Measurements from ENCODE around the gene MLH1.
"Not testable (repeated sequence)": the region's sequence is repeated elsewhere in the genome, so short reads cannot be mapped to it uniquely, and the experiment has no call there.

Gene MLH1

DNA sequence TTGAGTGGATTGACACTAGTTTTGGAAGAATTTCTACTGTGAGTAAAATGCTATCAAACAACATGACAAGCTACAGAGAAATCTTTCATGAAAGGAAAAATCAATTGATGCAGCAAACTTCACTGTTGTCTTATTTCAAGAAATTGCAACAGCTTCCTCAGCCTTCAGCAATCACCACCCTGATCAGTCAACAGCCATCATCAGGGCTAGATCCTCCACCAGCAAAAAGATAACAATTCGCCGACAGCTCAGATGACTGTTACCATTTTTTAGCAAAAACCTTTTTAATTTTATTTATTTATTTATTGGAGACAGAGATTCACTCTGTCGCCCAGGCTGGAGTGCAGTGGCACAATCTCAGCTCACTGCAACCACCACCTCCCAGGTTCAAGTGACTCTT lies 44.0 kb downstream of the MLH1 start:
- Histone ChIP-seq H3K27me3 (ENCODE audit: insufficient read depth, low read depth) (no peaks in the 10 kb centered on the region), H3K79me2 (ENCODE audit: insufficient read depth, low read depth) (no peaks in the 10 kb centered on the region), H2AFZ (ENCODE audit: low read depth) (no peak overlapping the region), H3K4me1 (ENCODE audit: low read depth, poor library complexity, severe bottlenecking) (no peaks in the 10 kb centered on the region), H3K4me3 (IDR thresholded peaks at IDR 0.05; ENCODE audit: insufficient read depth, low read depth, low read length) (no peak overlapping the region), H3K9ac (no peak overlapping the region), H3K4me2 (no peak overlapping the region), H3K27ac (no peak overlapping the region), H3K36me3 (ENCODE audit: insufficient read depth) (no peaks in the 10 kb centered on the region), H4K20me1 (ENCODE audit: insufficient read depth) (no peaks in the 10 kb centered on the region)
- TF ChIP-seq CTCF (conservative IDR thresholded peaks at IDR 0.05; ENCODE audit: low read depth, low read length), result no peak

- Histone ChIP-seq H3K4me2 (no peak overlapping the region), H3K36me3 (ENCODE audit: insufficient read depth) (no peaks in the 10 kb centered on the region)
Observed at GRCh38 chr3:37039161-37039846, 46.0 kb downstream of the MLH1 start.

GRCh38 chr3:37040231-37040630 lies 46.9 kb downstream of the MLH1 start:
- no peak for TF ChIP-seq CTCF (conservative IDR thresholded peaks at IDR 0.05; ENCODE audit: low read depth, low read length)
- H3K79me2 ChIP-seq (ENCODE audit: insufficient read depth, low read depth), result no peaks in the 10 kb centered on the region
- no peak overlapping the region for H3K9ac ChIP-seq
- H3K4me2 ChIP-seq, result no peak overlapping the region
- H2AFZ ChIP-seq (ENCODE audit: low read depth), result no peak overlapping the region
- H3K4me3 ChIP-seq (IDR thresholded peaks at IDR 0.05; ENCODE audit: insufficient read depth, low read depth, low read length), result no peak overlapping the region
- H3K27ac ChIP-seq, result no peak overlapping the region
- H4K20me1 ChIP-seq (ENCODE audit: insufficient read depth), result no peaks in the 10 kb centered on the region
- no peaks in the 10 kb centered on the region for H3K36me3 ChIP-seq (ENCODE audit: insufficient read depth)
- H3K4me1 ChIP-seq (ENCODE audit: low read depth, poor library complexity, severe bottlenecking), result no peaks in the 10 kb centered on the region
- H3K27me3 ChIP-seq (ENCODE audit: insufficient read depth, low read depth), result no peaks in the 10 kb centered on the region

More at GRCh38 chr3:37039161-37039846, 46.0 kb downstream of the MLH1 start:
- TF ChIP-seq CTCF (conservative IDR thresholded peaks at IDR 0.05; ENCODE audit: low read depth, low read length), result no peak
- Histone ChIP-seq H3K79me2 (ENCODE audit: insufficient read depth, low read depth) (no peaks in the 10 kb centered on the region), H2AFZ (ENCODE audit: low read depth) (no peak overlapping the region), H3K4me1 (ENCODE audit: low read depth, poor library complexity, severe bottlenecking) (no peaks in the 10 kb centered on the region), H3K9ac (no peak overlapping the region), H3K4me3 (IDR thresholded peaks at IDR 0.05; ENCODE audit: insufficient read depth, low read depth, low read length) (no peak overlapping the region), H4K20me1 (ENCODE audit: insufficient read depth) (no peaks in the 10 kb centered on the region), H3K27ac (no peak overlapping the region), H3K27me3 (ENCODE audit: insufficient read depth, low read depth) (no peaks in the 10 kb centered on the region)

DNA sequence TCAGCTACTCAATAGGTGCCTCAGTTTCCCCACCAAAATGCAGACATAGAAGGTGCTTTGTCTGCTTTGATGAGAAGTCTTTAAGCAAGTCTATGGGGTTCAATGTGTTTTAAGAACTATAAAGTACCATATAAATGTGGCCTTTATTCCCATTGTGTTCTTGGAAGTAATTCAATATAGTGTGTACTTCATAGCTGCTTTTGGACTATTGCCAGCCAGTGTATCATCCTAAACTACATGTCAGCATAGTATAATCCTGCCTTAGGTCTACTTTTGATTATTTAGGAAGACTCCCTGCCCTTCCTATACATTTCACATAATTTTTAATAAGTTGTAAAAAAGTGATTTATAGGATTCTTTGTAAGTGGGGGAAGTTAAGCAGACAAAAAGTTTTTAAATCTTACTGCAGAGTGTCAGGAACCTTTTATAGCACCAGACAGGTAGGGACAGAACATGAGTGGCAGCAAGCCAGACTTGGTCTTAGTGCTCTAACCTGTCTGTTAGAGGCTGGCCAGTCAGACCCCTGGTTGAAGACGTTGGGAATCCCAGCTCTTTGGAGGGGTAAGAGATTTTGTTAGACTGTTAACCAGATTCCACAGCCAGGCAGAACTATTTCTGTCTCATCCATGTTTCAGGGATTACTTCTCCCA lies 48.4 kb downstream of the MLH1 start:
- Histone ChIP-seq H3K4me1 (ENCODE audit: low read depth, poor library complexity, severe bottlenecking) (no peaks in the 10 kb centered on the region), H3K36me3 (ENCODE audit: insufficient read depth) (no peaks in the 10 kb centered on the region), H3K27me3 (ENCODE audit: insufficient read depth, low read depth) (no peaks in the 10 kb centered on the region), H3K9ac (no peak overlapping the region), H3K79me2 (ENCODE audit: insufficient read depth, low read depth) (no peaks in the 10 kb centered on the region), H4K20me1 (ENCODE audit: insufficient read depth) (no peaks in the 10 kb centered on the region), H3K4me2 (no peak overlapping the region), H3K4me3 (IDR thresholded peaks at IDR 0.05; ENCODE audit: insufficient read depth, low read depth, low read length) (no peak overlapping the region), H3K27ac (no peak overlapping the region), H2AFZ (ENCODE audit: low read depth) (no peak overlapping the region)
- TF ChIP-seq CTCF (conservative IDR thresholded peaks at IDR 0.05; ENCODE audit: low read depth, low read length), result no peak

DNA sequence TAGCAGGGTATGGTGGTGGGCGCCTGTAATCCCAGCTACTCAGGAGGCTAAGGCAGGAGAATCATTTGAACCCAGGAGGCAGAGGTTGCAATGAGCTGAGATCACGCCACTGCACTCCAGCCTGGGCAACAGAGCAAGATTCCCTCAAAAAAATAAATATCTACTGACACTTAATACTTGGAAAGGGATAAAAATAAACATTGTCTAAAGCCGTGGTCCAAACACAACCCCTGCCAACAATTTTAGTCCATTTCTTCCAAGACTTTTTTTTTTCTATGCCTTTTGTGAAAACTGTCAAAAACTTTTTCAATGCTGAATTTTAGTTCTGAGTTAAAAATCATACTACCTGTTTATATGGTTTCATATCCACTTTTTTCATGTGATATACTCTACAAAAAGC lies 49.4 kb downstream of the MLH1 start:
- H3K4me3 ChIP-seq (IDR thresholded peaks at IDR 0.05; ENCODE audit: insufficient read depth, low read depth, low read length); H4K20me1 ChIP-seq (ENCODE audit: insufficient read depth); H2AFZ ChIP-seq (ENCODE audit: low read depth); H3K79me2 ChIP-seq (ENCODE audit: insufficient read depth, low read depth); H3K27ac ChIP-seq; H3K4me2 ChIP-seq; H3K9ac ChIP-seq; H3K27me3 ChIP-seq (ENCODE audit: insufficient read depth, low read depth); H3K4me1 ChIP-seq (ENCODE audit: low read depth, poor library complexity, severe bottlenecking); H3K36me3 ChIP-seq (ENCODE audit: insufficient read depth): not testable (repeated sequence)
